Stimulated activated CD8-positive, alpha-beta memory T cell treated with anti-CD3 and anti-CD28 coated beads, Interleukin-15, amount 100 ng/mL, for 1 hour (primary cell): ENCODE measurements around the gene RXRA.

Source experiments
- DNase-seq: peaks from one replicate; pipeline ENCODE4 v3.0.0-alpha.2; 2020; ENCODE audit warnings: low read depth

Gene RXRA

DNA sequence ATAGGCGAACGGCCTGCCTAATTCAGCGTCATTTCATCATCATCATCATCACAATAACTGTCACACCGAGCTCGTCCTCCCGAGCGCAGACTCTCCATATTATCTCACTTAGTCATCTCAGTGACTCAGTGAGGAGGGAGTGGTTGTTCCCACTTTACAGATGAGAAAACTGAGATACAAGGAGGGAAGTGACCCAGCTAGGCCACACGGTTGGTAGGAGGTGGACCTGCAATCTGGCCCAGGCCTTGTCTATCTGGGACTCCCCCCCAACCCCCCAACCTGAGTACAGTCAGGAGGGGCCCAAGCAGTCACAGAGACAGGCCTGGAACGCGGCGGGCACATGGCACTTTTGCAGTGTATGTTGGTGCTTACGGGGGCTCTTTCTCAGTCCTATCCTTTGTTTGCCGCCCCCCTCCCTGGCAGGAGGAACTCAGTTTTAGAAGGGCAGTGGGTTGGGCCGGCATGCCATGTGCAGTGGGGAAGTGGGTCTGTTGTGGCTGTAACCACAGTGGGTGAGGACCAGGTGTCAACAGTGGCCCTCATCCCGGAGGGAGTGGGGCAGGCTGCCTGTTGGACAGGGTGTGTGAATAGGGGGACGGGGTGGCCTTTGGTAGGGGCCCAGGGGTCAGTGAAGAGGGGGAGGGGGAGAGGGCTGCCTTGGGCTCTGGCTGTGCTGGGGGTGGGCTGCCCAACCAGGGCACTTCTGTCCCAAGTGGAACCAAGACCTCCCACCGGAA is 1.7 kb upstream of the RXRA start:
- no peak for DNase-seq

- DNase-seq: no peak
Measured at GRCh38 chr9:134325096-134325812, 1.0 kb upstream of the RXRA start.

DNA sequence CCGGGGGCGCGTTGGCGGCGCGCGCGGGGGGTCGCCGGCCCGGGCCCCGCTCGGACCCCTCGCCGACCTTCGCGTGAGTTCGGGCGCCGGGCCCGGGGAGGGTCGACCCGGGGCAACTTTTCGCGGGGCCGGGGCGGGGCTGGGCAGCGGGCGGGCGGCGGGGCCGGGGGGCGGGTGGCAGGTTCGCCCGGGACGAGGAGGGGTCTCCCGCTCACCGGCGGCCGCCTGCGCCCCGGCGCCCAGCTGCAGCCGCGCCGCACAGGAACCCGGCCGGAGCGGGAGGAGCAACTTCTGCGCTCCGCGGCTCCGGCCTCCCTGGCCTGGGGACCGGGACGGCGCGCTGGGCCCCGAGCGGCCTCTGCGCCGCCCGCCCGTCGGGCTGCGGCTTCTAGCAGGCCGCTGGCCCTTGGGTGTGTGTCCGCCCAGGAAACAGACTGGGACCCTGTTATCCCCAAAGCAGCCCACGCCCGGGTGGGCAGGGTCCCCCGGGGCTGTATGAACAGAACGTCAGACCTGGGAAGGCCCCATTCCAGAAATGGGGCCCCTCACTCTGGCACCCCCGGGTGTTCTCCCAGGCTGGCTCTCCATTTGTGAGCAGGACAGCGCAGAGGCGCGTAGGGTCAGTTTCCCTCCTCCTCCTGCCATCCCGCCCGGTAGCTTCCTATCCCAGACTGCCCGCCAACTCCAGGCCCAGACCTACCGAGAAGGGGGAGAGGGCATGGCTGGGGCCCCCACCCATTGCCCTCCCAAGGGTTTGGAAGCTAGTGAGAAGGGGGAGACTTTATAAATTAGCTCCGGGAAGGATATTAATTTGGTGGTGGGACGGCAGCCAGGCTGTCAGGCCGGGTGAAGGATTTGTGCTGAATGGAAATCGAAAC is 708 bp downstream of the RXRA start:
- DNase-seq: no peak

- no peak for DNase-seq
Measured at GRCh38 chr9:134327671-134328231, 1.5 kb downstream of the RXRA start.

DNA sequence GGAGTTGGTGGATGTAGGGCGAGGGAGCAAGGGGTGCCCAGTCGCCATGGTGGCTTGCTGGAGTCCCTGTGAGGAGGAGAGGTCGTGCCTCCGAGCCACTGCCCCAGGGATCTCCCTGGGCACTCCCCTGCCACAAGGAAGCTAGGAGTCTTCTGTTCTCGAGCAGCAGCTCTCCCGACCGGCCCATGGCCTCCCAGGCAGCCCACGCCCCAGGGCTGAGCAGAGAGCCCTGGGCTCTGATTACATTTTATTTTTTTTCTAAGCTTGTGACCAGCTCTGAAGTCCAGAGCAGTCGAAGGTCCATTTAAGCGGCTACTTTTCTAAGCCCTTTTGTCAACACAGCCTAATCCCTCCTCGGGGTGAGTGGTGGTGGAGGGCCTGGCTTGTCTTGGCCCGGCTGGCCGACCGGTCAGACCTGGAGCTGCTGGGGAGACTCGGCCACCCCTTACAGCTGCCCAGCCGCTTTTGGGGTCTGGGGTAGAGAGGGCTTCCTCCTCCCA is 2.1 kb downstream of the RXRA start:
- no peak for DNase-seq

- DNase-seq: no peak
Measured at GRCh38 chr9:134328841-134329575, 2.8 kb downstream of the RXRA start.

DNA sequence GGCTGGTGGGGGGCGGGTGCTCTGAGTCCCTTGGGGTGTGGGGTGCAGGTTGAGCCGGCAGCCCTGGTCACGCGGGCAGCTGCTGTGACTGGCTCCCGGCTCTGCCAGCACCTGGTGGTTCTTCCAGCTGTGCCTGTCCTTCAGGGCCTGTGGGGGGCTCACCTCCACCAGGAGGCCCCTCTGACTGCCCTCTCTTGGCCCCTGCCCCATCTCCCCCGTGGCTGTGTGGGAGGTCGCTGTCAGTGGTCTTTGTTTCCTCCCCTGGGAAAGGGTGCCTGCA is 3.3 kb downstream of the RXRA start:
- no peak for DNase-seq

GRCh38 chr9:134329886-134330285 is 3.6 kb downstream of the RXRA start:
- DNase-seq: no peak

DNA sequence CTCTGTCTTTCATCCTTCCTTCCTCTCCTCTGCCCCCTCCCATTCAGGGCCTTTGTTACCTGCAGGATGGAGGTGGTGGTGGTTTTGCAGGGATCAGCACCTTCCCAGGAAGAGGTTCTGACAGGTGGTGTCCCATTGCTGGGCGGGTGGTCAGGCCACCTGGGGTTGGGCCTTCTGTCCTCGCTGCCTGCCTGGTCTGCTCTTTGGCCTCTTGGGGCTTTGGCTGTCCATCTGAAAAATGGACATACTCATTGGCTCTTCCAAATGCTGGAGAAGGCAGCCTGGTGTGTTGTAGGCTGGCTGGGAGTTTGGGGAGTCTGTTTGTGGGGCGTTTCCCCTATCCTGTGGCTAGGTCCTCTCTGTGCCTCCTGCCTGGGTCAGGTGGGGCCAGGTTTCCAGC is 4.3 kb downstream of the RXRA start:
- DNase-seq: no peak

- DNase-seq: no peak
Measured at GRCh38 chr9:134331186-134332025, 5.2 kb downstream of the RXRA start.

GRCh38 chr9:134332266-134332665 is 6.0 kb downstream of the RXRA start:
- DNase-seq: no peak

DNA sequence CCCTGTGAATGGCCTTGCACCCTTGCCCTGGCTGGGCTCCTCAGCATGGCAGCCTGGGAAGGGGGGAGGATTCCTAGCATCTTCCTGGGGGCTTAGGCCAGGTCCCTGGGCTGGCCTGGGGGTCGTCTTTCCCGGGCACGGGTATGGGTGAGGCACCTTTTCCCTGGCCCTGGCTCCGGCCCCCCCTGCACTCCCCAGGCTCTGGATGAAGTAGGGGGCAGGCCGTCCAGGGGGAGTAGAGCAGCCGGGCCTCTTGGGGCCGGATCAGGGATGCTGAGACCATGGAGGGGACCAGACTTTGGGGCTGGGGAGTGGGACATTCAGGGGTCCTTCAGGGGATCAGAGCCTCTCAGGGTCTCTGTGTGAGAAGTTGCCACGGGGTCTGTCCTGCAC is 6.6 kb downstream of the RXRA start:
- no peak for DNase-seq

DNA sequence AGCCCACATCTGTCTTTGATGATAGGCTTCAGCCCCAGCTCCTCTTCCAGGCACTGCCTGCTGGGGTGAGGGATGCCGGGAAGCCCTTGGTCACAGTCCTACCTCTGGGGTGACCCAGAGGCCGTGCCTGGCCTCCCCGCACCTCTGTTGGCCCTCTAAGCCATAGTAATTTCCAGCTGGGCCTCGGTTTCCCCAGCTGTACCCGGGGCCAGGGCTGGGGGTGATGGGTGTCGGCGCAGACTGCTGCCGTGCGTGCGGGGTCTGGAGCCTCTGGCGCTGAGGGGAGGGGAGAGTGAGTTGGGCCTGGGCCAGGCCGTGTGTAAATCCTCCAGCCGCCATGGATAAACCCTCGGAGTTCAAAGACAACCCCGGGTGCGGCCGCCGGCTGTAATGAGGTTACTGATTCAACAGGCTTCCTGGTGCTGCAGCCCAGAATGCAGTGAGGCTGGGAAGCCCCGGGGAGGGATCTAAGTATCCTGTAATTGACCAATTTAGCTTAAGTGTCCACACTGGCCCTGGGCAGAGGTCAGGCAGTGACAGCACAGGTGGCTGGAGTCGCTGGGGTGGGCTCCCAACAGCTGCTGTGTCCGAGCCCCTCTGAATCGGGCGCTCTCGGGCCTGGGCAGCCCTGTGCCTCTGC is 7.1 kb downstream of the RXRA start:
- no peak for DNase-seq

DNA sequence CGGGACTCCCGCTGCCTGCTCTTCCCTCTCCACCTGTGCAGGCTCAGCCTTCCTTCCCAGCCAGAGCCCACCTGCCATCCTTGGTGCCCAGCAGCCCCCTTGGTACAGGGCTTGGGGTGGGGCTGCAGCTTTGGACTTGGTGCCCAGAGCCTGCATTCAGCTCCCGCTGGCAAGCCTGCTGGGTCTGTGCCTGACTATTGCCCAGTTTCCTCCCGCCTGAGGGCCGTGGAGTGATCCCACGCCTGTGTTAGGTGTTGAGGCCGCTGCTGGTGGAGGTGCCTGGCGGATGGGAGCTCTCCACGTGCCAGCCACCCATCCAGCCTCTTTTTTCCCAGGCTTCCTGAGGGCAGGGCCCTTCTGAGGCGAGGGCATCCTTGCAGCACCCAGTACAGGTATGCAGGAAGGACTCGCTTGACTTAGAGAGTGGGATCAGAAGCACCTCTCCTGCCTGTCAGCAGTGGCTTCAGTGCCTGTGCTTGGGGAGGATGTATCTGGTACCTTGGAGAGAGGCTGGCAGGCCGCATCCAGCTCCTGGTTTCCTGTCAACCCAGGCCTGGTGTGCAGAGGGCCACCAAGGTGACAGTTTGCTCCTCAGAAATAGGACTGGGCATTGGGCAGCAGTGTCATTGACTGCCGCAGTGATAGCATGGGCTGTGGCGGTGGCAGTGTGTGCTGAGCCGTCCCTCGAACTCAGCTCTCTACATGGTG is 7.8 kb downstream of the RXRA start:
- DNase-seq: no peak

- DNase-seq: no peak
Measured at GRCh38 chr9:134335061-134335460, 8.8 kb downstream of the RXRA start.

- DNase-seq: no peak
Measured at GRCh38 chr9:134335486-134336220, 9.4 kb downstream of the RXRA start.

GRCh38 chr9:134336228-134336627 is 10.0 kb downstream of the RXRA start:
- DNase-seq: no peak

GRCh38 chr9:134336924-134337323 is 10.7 kb downstream of the RXRA start:
- no peak for DNase-seq

GRCh38 chr9:134337469-134337868 is 11.2 kb downstream of the RXRA start:
- no peak for DNase-seq
